Erythroblast (primary cell): ENCODE measurements around the gene EXOC6.

Experiments
- GATA1 ChIP-seq: IDR thresholded peaks from 2 replicates; pipeline ENCODE4 v1.6.1; 2011; ENCODE audit warnings: low read depth, mild to moderate bottlenecking, control low read depth, low read length, moderate library complexity
- POLR2A ChIP-seq: IDR thresholded peaks from 2 replicates; pipeline ENCODE4 v1.6.1; 2011; ENCODE audit warnings: mild to moderate bottlenecking, low read length

DNA sequence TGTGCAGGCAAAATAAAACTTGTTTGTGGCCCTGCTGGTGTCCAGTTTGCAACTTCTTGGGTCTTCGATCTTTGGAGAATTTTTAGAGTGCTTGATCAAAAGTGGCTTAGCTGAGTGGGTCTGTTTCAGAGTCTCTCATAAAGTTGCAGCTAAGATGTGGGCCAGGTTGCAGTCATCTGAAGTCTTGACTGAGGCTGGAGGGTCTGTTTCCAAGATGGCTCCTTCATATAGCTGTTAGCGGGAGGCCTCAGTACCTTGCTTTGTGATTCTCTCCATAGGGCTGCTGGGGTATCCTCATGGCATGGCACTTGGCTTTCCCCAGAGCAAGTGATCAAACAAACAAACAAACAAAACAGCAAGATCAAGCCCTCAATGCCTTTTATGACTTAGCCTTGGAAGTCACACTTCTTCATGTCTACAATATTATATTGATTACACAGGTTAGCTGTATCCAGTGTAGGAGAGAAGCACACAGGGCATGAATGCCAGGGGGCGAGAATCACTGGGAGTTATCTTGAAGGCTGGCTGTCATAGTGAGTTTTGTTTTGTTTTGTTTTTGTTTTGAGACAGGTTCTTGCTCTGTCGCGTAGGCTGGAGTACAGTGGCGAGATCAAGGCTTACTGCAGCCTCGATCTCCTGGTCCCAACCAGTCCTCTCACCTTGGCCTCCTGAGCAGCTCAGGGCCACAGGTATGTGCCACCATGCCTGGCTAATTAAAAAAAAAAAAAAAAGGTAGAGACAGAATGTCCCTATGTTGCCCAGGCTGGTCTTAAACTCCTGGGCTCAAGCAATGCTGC is 235.6 kb downstream of the EXOC6 start:
- TF ChIP-seq POLR2A = no peak
- no peak for TF ChIP-seq GATA1
